WTC11 (cell line): ENCODE results near the gene POU2F1. TPM values are rescaled to one million over a fixed set of nuclear protein-coding genes. Genes with fewer than 3 reads are reported as not detected.

Source experiments
- ATAC-seq: fragments of 200-7000 bp; cut with Tn5 transposase; 2 replicates; pipeline ENCODE4 v1.10.0; 2021; ENCODE audit warnings: mild to moderate bottlenecking, moderate library complexity
- CTCF ChIA-PET: fragments of 300-600 bp; sonication (Branson Sonifier 250); formaldehyde crosslinking; loops from one replicate; lab custom pipeline; 2021; ENCODE audit warnings: antibody characterized with exemption; lab: Charles Lee
- POLR2A ChIA-PET: fragments of 350-600 bp; sonication (Branson Sonifier 250); formaldehyde crosslinking; loops from one replicate; lab custom pipeline; 2021; ENCODE audit warnings: antibody characterized with exemption; lab: Charles Lee
- DNase-seq: peaks from one replicate; pipeline ENCODE4 v3.0.0; 2021; ENCODE audit warnings: low spot score
- H3K27ac Mint-ChIP-seq: 2 replicates; pipeline ENCODE4 v1.8.0; 2021; ENCODE audit warnings: mixed read lengths
- H3K27me3 Mint-ChIP-seq: 2 replicates; pipeline ENCODE4 v1.8.0; 2021; ENCODE audit warnings: low read depth, mild to moderate bottlenecking, moderate library complexity, mixed read lengths
- H3K36me3 Mint-ChIP-seq: 2 replicates; pipeline ENCODE4 v1.8.0; 2021; ENCODE audit warnings: mixed read lengths
- H3K4me1 Mint-ChIP-seq: 2 replicates; pipeline ENCODE4 v1.8.0; 2022; ENCODE audit warnings: mixed read lengths
- H3K4me3 Mint-ChIP-seq: 2 replicates; pipeline ENCODE4 v1.8.0; 2021; ENCODE audit warnings: mild to moderate bottlenecking, moderate library complexity, mixed read lengths
- H3K9me3 Mint-ChIP-seq: 2 replicates; pipeline ENCODE4 v1.8.0; 2021; ENCODE audit warnings: mixed read lengths
- AFF4 ChIP-seq: sonication (generic); formaldehyde crosslinking; IDR thresholded peaks from 2 replicates; pipeline ENCODE4 v1.8.1; 2023; ENCODE audit warnings: mild to moderate bottlenecking, missing genetic modification reagents, borderline replicate concordance
- ATF2 ChIP-seq: sonication (generic); formaldehyde crosslinking; IDR thresholded peaks from 2 replicates; pipeline ENCODE4 v1.8.1; 2022; ENCODE audit warnings: low read depth, missing genetic modification reagents, borderline replicate concordance
- ATF3 ChIP-seq: sonication (generic); formaldehyde crosslinking; conservative IDR thresholded peaks from 2 replicates; pipeline ENCODE4 v1.8.1; 2022; ENCODE audit warnings: mild to moderate bottlenecking, missing genetic modification reagents
- CTCF ChIP-seq: fragments of 200-600 bp; IDR thresholded peaks from 2 replicates; pipeline ENCODE4 v1.8.0; 2022; ENCODE audit warnings: antibody characterized with exemption
- FOXJ3 ChIP-seq: sonication (generic); formaldehyde crosslinking; IDR thresholded peaks from 2 replicates; pipeline ENCODE4 v1.9.0; 2021; ENCODE audit warnings: missing genetic modification reagents, mild to moderate bottlenecking, borderline replicate concordance
- GABPB1 ChIP-seq: sonication (generic); formaldehyde crosslinking; IDR thresholded peaks from 2 replicates; pipeline ENCODE4 v1.8.1; 2023; ENCODE audit warnings: mild to moderate bottlenecking, missing genetic modification reagents
- GRHL2 ChIP-seq: fragments of 250-450 bp; sonication (Bioruptor Pico); IDR thresholded peaks from 2 replicates; pipeline ENCODE4 v1.8.0; 2022; ENCODE audit warnings: mild to moderate bottlenecking, moderate library complexity; ENCODE audit not compliant: insufficient replicate concordance, severe bottlenecking
- GTF2I ChIP-seq: fragments of 250-450 bp; sonication (Bioruptor Pico); conservative IDR thresholded peaks from 2 replicates; pipeline ENCODE4 v1.4.0; 2021; ENCODE audit warnings: mild to moderate bottlenecking
- NR1H2 ChIP-seq: sonication (generic); formaldehyde crosslinking; IDR thresholded peaks from 2 replicates; pipeline ENCODE4 v1.9.0; 2021; ENCODE audit warnings: mild to moderate bottlenecking, moderate library complexity, missing genetic modification reagents
- NR2C2 ChIP-seq: sonication (generic); formaldehyde crosslinking; IDR thresholded peaks from 2 replicates; pipeline ENCODE4 v1.8.0; 2022; ENCODE audit warnings: mild to moderate bottlenecking, missing genetic modification reagents
- OVOL2 ChIP-seq: fragments of 250-450 bp; sonication (Bioruptor Pico); IDR thresholded peaks from 2 replicates; pipeline ENCODE4 v1.9.0; 2021; ENCODE audit warnings: mild to moderate bottlenecking, borderline replicate concordance
- SOX15 ChIP-seq: fragments of 250-450 bp; sonication (Bioruptor Pico); IDR thresholded peaks from 2 replicates; pipeline ENCODE4 v1.9.0; 2021; ENCODE audit warnings: mild to moderate bottlenecking
- SP1 ChIP-seq: sonication (generic); formaldehyde crosslinking; conservative IDR thresholded peaks from 2 replicates; pipeline ENCODE4 v1.8.1; 2022; ENCODE audit warnings: missing genetic modification reagents
- TCF7 ChIP-seq: sonication (generic); formaldehyde crosslinking; IDR thresholded peaks from 2 replicates; pipeline ENCODE4 v1.8.0; 2022; ENCODE audit warnings: mild to moderate bottlenecking, low read depth, missing genetic modification reagents, moderate library complexity
- ZBTB43 ChIP-seq: sonication (generic); formaldehyde crosslinking; IDR thresholded peaks from 2 replicates; pipeline ENCODE4 v1.8.1; 2023; ENCODE audit warnings: mild to moderate bottlenecking, missing genetic modification reagents
- ZNF138 ChIP-seq: sonication (generic); formaldehyde crosslinking; conservative IDR thresholded peaks from 2 replicates; pipeline ENCODE4 v1.8.1; 2022; ENCODE audit warnings: mild to moderate bottlenecking, moderate library complexity, missing genetic modification reagents
- ZNF317 ChIP-seq: sonication (generic); formaldehyde crosslinking; IDR thresholded peaks from 2 replicates; pipeline ENCODE4 v1.8.1; 2023; ENCODE audit warnings: low read depth, mild to moderate bottlenecking, moderate library complexity, missing genetic modification reagents, borderline replicate concordance
- ZNF396 ChIP-seq: fragments of 250-450 bp; sonication (Bioruptor Pico); IDR thresholded peaks from 2 replicates; pipeline ENCODE4 v1.8.0; 2021; ENCODE audit warnings: mild to moderate bottlenecking, moderate library complexity, borderline replicate concordance
- ZNF423 ChIP-seq: fragments of 250-450 bp; sonication (Bioruptor Pico); IDR thresholded peaks from 2 replicates; pipeline ENCODE4 v2.1.2; 2022; ENCODE audit warnings: mild to moderate bottlenecking, moderate library complexity
- ZNF425 ChIP-seq: fragments of 250-450 bp; sonication (Bioruptor Pico); conservative IDR thresholded peaks from 2 replicates; pipeline ENCODE4 v1.9.0; 2021; ENCODE audit warnings: mild to moderate bottlenecking
- ZNF532 ChIP-seq: fragments of 250-450 bp; sonication (Bioruptor Pico); IDR thresholded peaks from 2 replicates; pipeline ENCODE4 v1.9.0; 2021; ENCODE audit warnings: mild to moderate bottlenecking, borderline replicate concordance
- ZNF671 ChIP-seq: fragments of 250-450 bp; sonication (Bioruptor Pico); IDR thresholded peaks from 2 replicates; pipeline ENCODE4 v1.8.0; 2021; ENCODE audit warnings: mild to moderate bottlenecking
- total RNA-seq: library from RNA; stranded (reverse); gene quantifications from 3 replicates; pipeline ENCODE4 v1.2.3, GENCODE V29; 2021

The POU2F1 gene
- total RNA-seq, 1 experiment from 2014 or later = 51.3 TPM

GRCh38 chr1:167418391-167418790, 197.7 kb downstream of the POU2F1 start (continued):
- TF ChIP-seq ZNF532 (CRISPR knock-in tag) = no peak
- no peak for TF ChIP-seq ZNF396 (CRISPR knock-in tag)
- TF ChIP-seq TCF7 (CRISPR knock-in tag) = no peak
- no peak for TF ChIP-seq GTF2I (CRISPR knock-in tag)
- no peak for TF ChIP-seq AFF4
- no peak for TF ChIP-seq NR1H2
- TF ChIP-seq ATF2 (CRISPR knock-in tag) = no peak
- no peak for TF ChIP-seq OVOL2 (CRISPR knock-in tag)
- no peak for TF ChIP-seq ZBTB43
- TF ChIP-seq ZNF317 (CRISPR knock-in tag) = no peak

GRCh38 chr1:167419245-167419644, 198.6 kb downstream of the POU2F1 start:
- no peak for TF ChIP-seq CTCF
- no peak for TF ChIP-seq NR2C2
- no peak for TF ChIP-seq ZNF138 (CRISPR knock-in tag)
- no peak for TF ChIP-seq SP1
- no peak for TF ChIP-seq ZNF671
- TF ChIP-seq NR1H2 = no peak
- TF ChIP-seq GRHL2 (CRISPR knock-in tag) = no peak
- no peak for TF ChIP-seq OVOL2 (CRISPR knock-in tag)
- no peak for TF ChIP-seq GABPB1 (CRISPR knock-in tag)
- no peak for TF ChIP-seq ZNF423
- TF ChIP-seq FOXJ3 (CRISPR knock-in tag) = no peak
- no peak for TF ChIP-seq SOX15 (CRISPR knock-in tag)
- no peak for TF ChIP-seq ATF3 (CRISPR knock-in tag)
- no peak for TF ChIP-seq ZNF425 (CRISPR knock-in tag)

More at GRCh38 chr1:167419245-167419644, 198.6 kb downstream of the POU2F1 start:
- Mint-ChIP-seq H3K4me1 (peaks cover 38% of the 10 kb centered on the region), H3K27me3 (no peaks in the 10 kb centered on the region), H3K9me3 (no peaks in the 10 kb centered on the region), H3K36me3 (peaks cover 23% of the 10 kb centered on the region), H3K27ac (no peak overlapping the region), H3K4me3 (no peak overlapping the region)
- ChIA-PET POLR2A (no interaction called here), CTCF (interaction anchor here (1.6 kb wide), 1 partner anchor 114 kb away, joined by 3 read pairs; no protein-coding TSS in a partner anchor)
- DNase-seq = no peak
- no peak for ATAC-seq
